Fibroblast of pulmonary artery (primary cell): ENCODE data around the gene TCERG1L.
"Not testable (repeated sequence)": the region's sequence is repeated elsewhere in the genome, so short reads cannot be mapped to it uniquely, and the experiment has no call there.

ENCODE experiments used
- DNase-seq: peaks from one replicate; pipeline ENCODE4 v3.0.0-alpha.2; 2010; ENCODE audit warnings: low read depth
- H3K4me3 ChIP-seq: replicated peaks from 2 replicates; pipeline ENCODE4 v1.5.1; 2011; ENCODE audit warnings: low read depth, mild to moderate bottlenecking, control low read depth, low read length, moderate library complexity
- CTCF ChIP-seq: IDR thresholded peaks from 2 replicates; pipeline ENCODE4 v1.5.1; 2011; ENCODE audit warnings: mild to moderate bottlenecking, control low read depth, low read length, inconsistent platforms; ENCODE audit errors: missing control alignments

Gene TCERG1L

GRCh38 chr10:131110241-131110783 lies 201.2 kb downstream of the TCERG1L start:
- no peak overlapping the region for H3K4me3 ChIP-seq
- DNase-seq, result no peak
- no peak for TF ChIP-seq CTCF

- DNase-seq, result no peak
- H3K4me3 ChIP-seq, result no peak overlapping the region
- no peak for TF ChIP-seq CTCF
Observed at GRCh38 chr10:131109726-131110125, 201.8 kb downstream of the TCERG1L start.

- DNase-seq, result no peak
- TF ChIP-seq CTCF, result no peak
- no peak overlapping the region for H3K4me3 ChIP-seq
Observed at GRCh38 chr10:131109291-131109690, 202.2 kb downstream of the TCERG1L start.

GRCh38 chr10:131107970-131108369 lies 203.6 kb downstream of the TCERG1L start:
- no peak for TF ChIP-seq CTCF
- H3K4me3 ChIP-seq, result no peak overlapping the region
- DNase-seq, result no peak

GRCh38 chr10:131102676-131103075 lies 208.8 kb downstream of the TCERG1L start:
- TF ChIP-seq CTCF, result no peak
- no peak overlapping the region for H3K4me3 ChIP-seq
- no peak for DNase-seq

GRCh38 chr10:131102147-131102546 lies 209.4 kb downstream of the TCERG1L start:
- no peak for TF ChIP-seq CTCF
- H3K4me3 ChIP-seq, result no peak overlapping the region
- DNase-seq, result no peak

GRCh38 chr10:131100418-131101410 lies 210.8 kb downstream of the TCERG1L start:
- not testable (repeated sequence) for DNase-seq, H3K4me3 ChIP-seq
